Caco-2 (cell line): ENCODE measurements around the gene TATDN2. TPM values are rescaled to one million over a fixed set of nuclear protein-coding genes. Genes with fewer than 3 reads are reported as not detected.

Source experiments
- BruUV-seq: library from RNA; stranded (reverse); fragments of 400-500 nt; replicated peaks from 2 replicates; lab custom pipeline; 2021; lab: Mats Ljungman, UMichigan
- CTCF ChIA-PET: fragments of 300-600 bp; sonication (Branson Sonifier 250); formaldehyde crosslinking; loops from one replicate; lab custom pipeline; 2022; ENCODE audit warnings: antibody characterized with exemption; lab: Charles Lee
- POLR2A ChIA-PET: fragments of 300-600 bp; sonication (Branson Sonifier 250); formaldehyde crosslinking; loops from one replicate; lab custom pipeline; 2022; ENCODE audit warnings: antibody characterized with exemption; lab: Charles Lee
- DNase-seq, 2 experiments: peaks; one replicate each; pipeline versions ENCODE4 v3.0.0 to v3.0.0-alpha.2; 2020 to 2022
- H3K27me3 ChIP-seq: replicated peaks from 2 replicates; pipeline ENCODE4 v1.6.0; 2011; ENCODE audit warnings: low read length; ENCODE audit not compliant: control insufficient read depth, insufficient read depth
- H3K36me3 ChIP-seq: 2 replicates; pipeline ENCODE4 v1.5.1; 2011; ENCODE audit warnings: low read length; ENCODE audit not compliant: control insufficient read depth, insufficient read depth
- H3K4me1 ChIP-seq: fragments of 250-450 bp; sonication (Bioruptor Pico); 2 replicates; pipeline ENCODE4 v1.5.1; 2020; ENCODE audit warnings: mild to moderate bottlenecking
- H3K4me3 ChIP-seq: 2 replicates; pipeline ENCODE4 v1.5.1; 2011; ENCODE audit warnings: low read depth, mild to moderate bottlenecking, control low read depth, low read length
- H3K9me3 ChIP-seq: fragments of 250-450 bp; sonication (Bioruptor Pico); 2 replicates; pipeline ENCODE4 v1.5.1; 2020; ENCODE audit warnings: mild to moderate bottlenecking, moderate library complexity
- H3K27ac Mint-ChIP-seq: one replicate; pipeline ENCODE4 v1.8.0; 2022; ENCODE audit warnings: mixed read lengths; ENCODE audit not compliant: unreplicated experiment
- H3K27me3 Mint-ChIP-seq: one replicate; pipeline ENCODE4 v1.8.0; 2022; ENCODE audit warnings: mixed read lengths; ENCODE audit not compliant: insufficient read depth, unreplicated experiment
- H3K36me3 Mint-ChIP-seq: one replicate; pipeline ENCODE4 v1.8.0; 2022; ENCODE audit warnings: mild to moderate bottlenecking, mixed read lengths; ENCODE audit not compliant: insufficient read depth, unreplicated experiment
- H3K4me1 Mint-ChIP-seq: one replicate; pipeline ENCODE4 v1.8.0; 2022; ENCODE audit warnings: low read depth, mixed read lengths; ENCODE audit not compliant: unreplicated experiment
- H3K4me3 Mint-ChIP-seq: one replicate; pipeline ENCODE4 v1.8.0; 2022; ENCODE audit warnings: mild to moderate bottlenecking, moderate library complexity, mixed read lengths; ENCODE audit not compliant: unreplicated experiment
- H3K9me3 Mint-ChIP-seq: one replicate; pipeline ENCODE4 v1.8.0; 2022; ENCODE audit warnings: mixed read lengths; ENCODE audit not compliant: unreplicated experiment
- CTCF ChIP-seq, 2 experiments: fragments of 200-600 bp in 1 of 2; IDR thresholded peaks; 1 replicate in 1 of 2; 2 replicates in 1 of 2; pipeline versions ENCODE4 v1.5.1 to v1.8.0; 2011 to 2022; ENCODE audit warnings: antibody characterized with exemption in 1 of 2, control low read depth in 1 of 2, inconsistent platforms in 1 of 2, low read depth in 1 of 2, low read length in 1 of 2, mild to moderate bottlenecking in 1 of 2, moderate library complexity in 1 of 2; ENCODE audit not compliant: insufficient read depth in 1 of 2, severe bottlenecking in 1 of 2, unreplicated experiment in 1 of 2
- intact Hi-C: fragments of 100-400 bp; cut with micrococcal nuclease; formaldehyde crosslinking; loops from one replicate; pipeline ENCODE4 v1.10.0; 2022; ENCODE audit not compliant: unreplicated experiment
- total RNA-seq: library from RNA; stranded (reverse); gene quantifications from 2 replicates; pipeline ENCODE4 v1.2.3, GENCODE V29; 2022

The TATDN2 gene
- total RNA-seq, 1 experiment from 2014 or later: 32.1 TPM

GRCh38 chr3:10219737-10220136, 28.5 kb upstream of the TATDN2 start:
- Histone ChIP-seq H3K4me3 (no peak overlapping the region), H3K36me3 (no peaks in the 10 kb centered on the region; the same call in 1 of the 2 replicates), H3K9me3 (no peaks in the 10 kb centered on the region), H3K4me1 (no peaks in the 10 kb centered on the region), H3K27me3 (no peaks in the 10 kb centered on the region)
- no peak overlapping the region for H3K4me3 Mint-ChIP-seq
- H3K9me3 Mint-ChIP-seq: peaks cover 24% of the 10 kb centered on the region
- BruUV-seq: no TSS peak
- CTCF ChIA-PET: no interaction called here
- intact Hi-C loops: no loop called here
- no peak overlapping the region for H3K27ac Mint-ChIP-seq
- H3K4me1 Mint-ChIP-seq: peaks cover 8% of the 10 kb centered on the region
- POLR2A ChIA-PET: no interaction called here
- no peak for DNase-seq
- no peak for TF ChIP-seq CTCF (IDR thresholded peaks at IDR 0.05; ENCODE audit: insufficient read depth in 1 of 2, low read depth in 1 of 2, low read length in 1 of 2, severe bottlenecking in 1 of 2, unreplicated experiment in 1 of 2)
- H3K36me3 Mint-ChIP-seq: peaks cover 32% of the 10 kb centered on the region
- H3K27me3 Mint-ChIP-seq: no peaks in the 10 kb centered on the region

- H3K4me1 ChIP-seq: no peaks in the 10 kb centered on the region
- no peaks in the 10 kb centered on the region for H3K27me3 ChIP-seq
- ChIA-PET POLR2A (no interaction called here), CTCF (interaction anchor here (0.7 to 1.6 kb wide), 3 partner anchors 20 to 780 kb away, joined by 4 to 6 read pairs (median 5); no protein-coding TSS in a partner anchor)
- H3K4me3 ChIP-seq: no peak overlapping the region
- H3K36me3 Mint-ChIP-seq: peaks cover 20% of the 10 kb centered on the region
- H3K27me3 Mint-ChIP-seq: no peaks in the 10 kb centered on the region
- no TSS peak for BruUV-seq
- no peaks in the 10 kb centered on the region for H3K9me3 Mint-ChIP-seq
- TF ChIP-seq CTCF (IDR thresholded peaks at IDR 0.05; ENCODE audit: insufficient read depth in 1 of 2, low read depth in 1 of 2, low read length in 1 of 2, severe bottlenecking in 1 of 2, unreplicated experiment in 1 of 2): no peak
- no peaks in the 10 kb centered on the region for H3K36me3 ChIP-seq
- intact Hi-C loops: loop anchor here (1.0 to 2.0 kb wide), 3 partner anchors 20 to 59 kb away; partner anchors contain the start of gene IRAK2
- no peak overlapping the region for H3K4me3 Mint-ChIP-seq
- DNase-seq: no peak
- peaks cover 11% of the 10 kb centered on the region for H3K4me1 Mint-ChIP-seq
- no peak overlapping the region for H3K27ac Mint-ChIP-seq
- no peaks in the 10 kb centered on the region for H3K9me3 ChIP-seq
These were observed 24.3 kb upstream of the TATDN2 start for GRCh38 chr3:10223676-10224639.

- Mint-ChIP-seq H3K4me1 (peaks cover 7% of the 10 kb centered on the region), H3K27me3 (no peaks in the 10 kb centered on the region), H3K27ac (no peak overlapping the region), H3K9me3 (no peaks in the 10 kb centered on the region), H3K36me3 (peaks cover 12% of the 10 kb centered on the region), H3K4me3 (no peak overlapping the region)
- POLR2A ChIA-PET: no interaction called here
- Histone ChIP-seq H3K4me3 (no peak overlapping the region), H3K27me3 (no peaks in the 10 kb centered on the region), H3K4me1 (no peaks in the 10 kb centered on the region), H3K9me3 (no peaks in the 10 kb centered on the region), H3K36me3 (no peaks in the 10 kb centered on the region)
- intact Hi-C loops: loop anchor here (1.0 to 2.0 kb wide), 3 partner anchors 21 to 60 kb away; partner anchors contain the start of gene IRAK2
- BruUV-seq: no TSS peak
- CTCF ChIA-PET: no interaction called here
- peak; percentile 63 to 67 for DNase-seq
- peak; percentile 72 to 74 for TF ChIP-seq CTCF (IDR thresholded peaks at IDR 0.05; ENCODE audit: insufficient read depth in 1 of 2, low read depth in 1 of 2, low read length in 1 of 2, severe bottlenecking in 1 of 2, unreplicated experiment in 1 of 2)
These were observed 23.2 kb upstream of the TATDN2 start for GRCh38 chr3:10224794-10225665.
